DOHH2 (cell line): ENCODE measurements around the gene CNTN5.

Experiments
- H3F3A ChIP-seq: fragments of 200-600 bp; sonication (generic), shearing (Covaris generic); 2 replicates; pipeline ENCODE4 v1.6.0; 2016; ENCODE audit warnings: antibody characterized with exemption, mild to moderate bottlenecking; ENCODE audit not compliant: control insufficient read depth, insufficient read depth
- H3K27ac ChIP-seq: fragments of 200-600 bp; sonication (generic); 2 replicates; pipeline ENCODE4 v1.5.1; 2014; ENCODE audit warnings: low read depth, mild to moderate bottlenecking, low read length, moderate library complexity
- H3K27me3 ChIP-seq: fragments of 200-600 bp; sonication (generic); 2 replicates; pipeline ENCODE4 v1.6.1; 2014; ENCODE audit warnings: mild to moderate bottlenecking, low read length, mixed read lengths; ENCODE audit not compliant: control insufficient read depth
- H3K36me3 ChIP-seq: fragments of 200-600 bp; sonication (generic); 2 replicates; pipeline ENCODE4 v1.6.1; 2014; ENCODE audit warnings: mild to moderate bottlenecking, low read length, moderate library complexity, mixed read lengths; ENCODE audit not compliant: control insufficient read depth
- H3K4me1 ChIP-seq: fragments of 200-600 bp; sonication (generic); 2 replicates; pipeline ENCODE4 v1.6.1; 2014; ENCODE audit warnings: mild to moderate bottlenecking, low read length, mixed read lengths; ENCODE audit not compliant: control insufficient read depth
- H3K4me2 ChIP-seq: fragments of 200-600 bp; sonication (generic); 2 replicates; pipeline ENCODE4 v1.6.0; 2014; ENCODE audit warnings: mild to moderate bottlenecking, low read length, moderate library complexity
- H3K4me3 ChIP-seq: fragments of 200-600 bp; sonication (generic); 2 replicates; pipeline ENCODE4 v1.5.1; 2014; ENCODE audit warnings: mild to moderate bottlenecking, low read length, mixed read lengths
- H3K79me2 ChIP-seq: fragments of 200-600 bp; sonication (generic); 2 replicates; pipeline ENCODE4 v1.6.1; 2014; ENCODE audit warnings: mild to moderate bottlenecking, low read length, mixed read lengths; ENCODE audit not compliant: control insufficient read depth
- H3K9me2 ChIP-seq: fragments of 200-600 bp; sonication (generic); replicated peaks from 2 replicates; pipeline ENCODE4 v1.6.1; 2014; ENCODE audit warnings: mild to moderate bottlenecking, low read length, mixed read lengths; ENCODE audit not compliant: control insufficient read depth
- H3K9me3 ChIP-seq: fragments of 200-600 bp; sonication (generic); 2 replicates; pipeline ENCODE4 v1.6.1; 2014; ENCODE audit warnings: antibody characterized with exemption, low read length, mixed read lengths; ENCODE audit not compliant: control insufficient read depth, insufficient read depth
- H4K20me1 ChIP-seq: fragments of 200-600 bp; sonication (generic); 2 replicates; pipeline ENCODE4 v1.6.0; 2014; ENCODE audit warnings: low read depth, mild to moderate bottlenecking, antibody characterized with exemption, low read length, moderate library complexity; ENCODE audit not compliant: control insufficient read depth, insufficient read depth
- CTCF ChIP-seq: fragments of 200-600 bp; sonication (generic); IDR thresholded peaks from one replicate; pipeline ENCODE4 v1.5.1; 2014; ENCODE audit warnings: antibody characterized with exemption, mild to moderate bottlenecking, low read depth, low read length; ENCODE audit not compliant: poor library complexity, severe bottlenecking
- EZH2phosphoT487 ChIP-seq: fragments of 200-600 bp; sonication (generic); IDR thresholded peaks from 2 replicates; pipeline ENCODE4 v1.6.1; 2017; ENCODE audit warnings: borderline replicate concordance, mild to moderate bottlenecking, antibody characterized with exemption, low read length, moderate library complexity, mixed read lengths

CNTN5 gene

GRCh38 chr11:99509863-99510262 lies 489.1 kb downstream of the CNTN5 start:
- TF ChIP-seq CTCF (no peak), EZH2phosphoT487 (no peak)
- no peaks in the 10 kb centered on the region for H3K9me3 ChIP-seq
- no peak overlapping the region for H3K4me3 ChIP-seq
- H3K27ac ChIP-seq, result no peak overlapping the region
- no peaks in the 10 kb centered on the region for H4K20me1 ChIP-seq
- H3F3A ChIP-seq, result no peaks in the 10 kb centered on the region
- H3K4me2 ChIP-seq, result no peak overlapping the region
- H3K4me1 ChIP-seq, result no peaks in the 10 kb centered on the region
- H3K9me2 ChIP-seq, result no peaks in the 10 kb centered on the region
- H3K27me3 ChIP-seq, result no peaks in the 10 kb centered on the region
- H3K79me2 ChIP-seq, result no peaks in the 10 kb centered on the region
- no peaks in the 10 kb centered on the region for H3K36me3 ChIP-seq

GRCh38 chr11:99513368-99513767 lies 492.6 kb downstream of the CNTN5 start:
- Histone ChIP-seq H3K27ac (no peak overlapping the region), H3K36me3 (no peaks in the 10 kb centered on the region), H4K20me1 (no peaks in the 10 kb centered on the region), H3K4me3 (no peak overlapping the region), H3K9me2 (no peaks in the 10 kb centered on the region), H3F3A (no peaks in the 10 kb centered on the region), H3K4me2 (no peak overlapping the region), H3K27me3 (no peaks in the 10 kb centered on the region), H3K4me1 (no peaks in the 10 kb centered on the region), H3K79me2 (no peaks in the 10 kb centered on the region), H3K9me3 (no peaks in the 10 kb centered on the region)
- TF ChIP-seq EZH2phosphoT487, result no peak
- TF ChIP-seq CTCF, result no peak

- Histone ChIP-seq H3K4me1 (no peaks in the 10 kb centered on the region), H3K36me3 (no peaks in the 10 kb centered on the region), H3K27ac (no peak overlapping the region), H3K9me2 (no peaks in the 10 kb centered on the region), H3K4me3 (no peak overlapping the region), H3K27me3 (no peaks in the 10 kb centered on the region), H3F3A (no peaks in the 10 kb centered on the region), H3K4me2 (no peak overlapping the region), H4K20me1 (no peaks in the 10 kb centered on the region), H3K79me2 (no peaks in the 10 kb centered on the region), H3K9me3 (no peaks in the 10 kb centered on the region)
- TF ChIP-seq EZH2phosphoT487 (no peak), CTCF (no peak)
Measured at GRCh38 chr11:99519095-99519494, 498.3 kb downstream of the CNTN5 start.
